ENCODE results near the gene OR6K2.

The OR6K2 gene

GRCh38 chr1:158686111-158687009 is 14.1 kb downstream of the OR6K2 start, which contains the start of gene SPTA1:
TSS of gene SPTA1 (minus strand) at chr1:158686715. CDS start at chr1:158686517, 198 bp downstream.
- in situ Hi-C loops (cut with HindIII; ENCODE audit: low sequenced_read_pairs) = no loop called here

GRCh38 chr1:158685085-158685484 is 15.4 kb downstream of the OR6K2 start:
- in situ Hi-C loops (cut with HindIII; ENCODE audit: low sequenced_read_pairs) = no loop called here

- in situ Hi-C loops (cut with HindIII; ENCODE audit: low sequenced_read_pairs) = no loop called here
Observed at GRCh38 chr1:158681606-158682005, 18.8 kb downstream of the OR6K2 start.

- in situ Hi-C loops (cut with HindIII; ENCODE audit: low sequenced_read_pairs) = no loop called here
Observed at GRCh38 chr1:158679289-158679688, 21.2 kb downstream of the OR6K2 start.

GRCh38 chr1:158675563-158676323 is 24.7 kb downstream of the OR6K2 start:
- in situ Hi-C loops (cut with HindIII; ENCODE audit: low sequenced_read_pairs) = no loop called here

GRCh38 chr1:158674302-158674701 is 26.1 kb downstream of the OR6K2 start:
- in situ Hi-C loops (cut with HindIII; ENCODE audit: low sequenced_read_pairs) = no loop called here

- in situ Hi-C loops (cut with HindIII; ENCODE audit: low sequenced_read_pairs) = no loop called here
Observed at GRCh38 chr1:158666037-158666436, 34.4 kb downstream of the OR6K2 start.

GRCh38 chr1:158654571-158654970 is 45.9 kb downstream of the OR6K2 start:
- in situ Hi-C loops (cut with HindIII; ENCODE audit: low sequenced_read_pairs) = no loop called here

GRCh38 chr1:158654086-158654485 is 46.4 kb downstream of the OR6K2 start:
- in situ Hi-C loops (cut with HindIII; ENCODE audit: low sequenced_read_pairs) = no loop called here

GRCh38 chr1:158652721-158653334 is 47.6 kb downstream of the OR6K2 start:
- in situ Hi-C loops (cut with HindIII; ENCODE audit: low sequenced_read_pairs) = no loop called here

All from DLD1 (cell line).